ENCODE results near the gene MAP1B.

Gene MAP1B

DNA sequence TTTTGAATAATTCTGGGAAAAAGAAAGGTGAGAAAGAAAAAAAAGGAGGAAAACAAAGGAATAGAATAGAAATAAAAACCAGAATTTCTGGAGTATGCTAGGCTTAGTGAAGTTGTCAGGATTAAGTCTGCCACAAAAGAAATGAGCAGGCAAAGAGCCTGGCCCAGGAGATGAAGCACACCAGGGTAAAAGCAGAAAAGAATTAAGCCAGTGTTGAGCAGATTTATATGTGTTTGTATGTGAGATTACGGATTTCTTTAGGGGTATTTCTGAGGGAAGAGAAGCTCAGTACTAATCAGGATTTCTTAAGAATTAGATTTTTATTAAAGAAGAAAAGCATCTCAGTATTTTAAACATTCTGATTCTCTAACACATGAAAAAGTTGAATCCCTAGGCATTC lies 138.3 kb downstream of the MAP1B start:
- H3K36me3 Mint-ChIP-seq (ENCODE audit: low read depth), result peaks cover 5% of the 10 kb centered on the region
- TF ChIP-seq, protein P1, sequence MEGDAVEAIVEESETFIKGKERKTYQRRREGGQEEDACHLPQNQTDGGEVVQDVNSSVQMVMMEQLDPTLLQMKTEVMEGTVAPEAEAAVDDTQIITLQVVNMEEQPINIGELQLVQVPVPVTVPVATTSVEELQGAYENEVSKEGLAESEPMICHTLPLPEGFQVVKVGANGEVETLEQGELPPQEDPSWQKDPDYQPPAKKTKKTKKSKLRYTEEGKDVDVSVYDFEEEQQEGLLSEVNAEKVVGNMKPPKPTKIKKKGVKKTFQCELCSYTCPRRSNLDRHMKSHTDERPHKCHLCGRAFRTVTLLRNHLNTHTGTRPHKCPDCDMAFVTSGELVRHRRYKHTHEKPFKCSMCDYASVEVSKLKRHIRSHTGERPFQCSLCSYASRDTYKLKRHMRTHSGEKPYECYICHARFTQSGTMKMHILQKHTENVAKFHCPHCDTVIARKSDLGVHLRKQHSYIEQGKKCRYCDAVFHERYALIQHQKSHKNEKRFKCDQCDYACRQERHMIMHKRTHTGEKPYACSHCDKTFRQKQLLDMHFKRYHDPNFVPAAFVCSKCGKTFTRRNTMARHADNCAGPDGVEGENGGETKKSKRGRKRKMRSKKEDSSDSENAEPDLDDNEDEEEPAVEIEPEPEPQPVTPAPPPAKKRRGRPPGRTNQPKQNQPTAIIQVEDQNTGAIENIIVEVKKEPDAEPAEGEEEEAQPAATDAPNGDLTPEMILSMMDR (IDR thresholded peaks at IDR 0.05), result no peak
- H3K27me3 Mint-ChIP-seq (ENCODE audit: low read depth, poor library complexity), result no peaks in the 10 kb centered on the region
- no peaks in the 10 kb centered on the region for H3K9me3 Mint-ChIP-seq
- H3K4me1 Mint-ChIP-seq, result peaks cover 53% of the 10 kb centered on the region
- H3K4me3 Mint-ChIP-seq, result no peak overlapping the region
- peak overlapping the region; percentile 68 for H3K27ac Mint-ChIP-seq
- no peak for DNase-seq

DNA sequence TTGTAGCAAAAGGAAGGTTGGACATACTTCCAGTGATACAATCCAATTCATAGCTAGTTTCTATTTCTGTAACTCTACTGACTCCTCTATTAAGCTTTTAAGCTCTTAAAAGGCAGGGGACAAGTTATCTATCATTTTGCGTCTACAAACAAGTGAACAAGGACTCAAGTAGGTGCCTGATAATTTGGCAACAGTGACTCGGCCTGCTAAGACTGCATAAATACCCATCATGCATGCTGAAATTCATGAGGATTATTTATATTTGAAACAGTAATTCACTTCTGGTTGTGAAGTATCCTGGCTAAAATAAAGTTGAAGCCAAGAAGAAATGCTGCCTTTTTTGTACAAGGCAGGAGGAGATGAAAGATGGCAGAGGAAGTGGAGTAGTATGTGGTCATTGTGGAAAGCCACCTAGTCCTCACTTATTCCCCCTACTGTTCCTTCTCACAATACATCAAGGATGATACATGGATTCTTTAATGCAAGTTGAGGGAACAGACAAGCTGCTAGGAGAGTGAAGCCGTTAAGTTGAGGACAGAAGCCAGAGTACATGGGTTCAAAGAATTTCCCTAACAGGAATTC lies 138.8 kb downstream of the MAP1B start:
- no peak for DNase-seq
- TF ChIP-seq, protein P1 (IDR thresholded peaks at IDR 0.05), result no peak
- no peaks in the 10 kb centered on the region for H3K9me3 Mint-ChIP-seq
- peak overlapping the region; percentile 40 for H3K27ac Mint-ChIP-seq
- peaks cover 53% of the 10 kb centered on the region for H3K4me1 Mint-ChIP-seq
- no peaks in the 10 kb centered on the region for H3K27me3 Mint-ChIP-seq (ENCODE audit: low read depth, poor library complexity)
- H3K36me3 Mint-ChIP-seq (ENCODE audit: low read depth), result peaks cover 5% of the 10 kb centered on the region
- H3K4me3 Mint-ChIP-seq, result no peak overlapping the region

DNA sequence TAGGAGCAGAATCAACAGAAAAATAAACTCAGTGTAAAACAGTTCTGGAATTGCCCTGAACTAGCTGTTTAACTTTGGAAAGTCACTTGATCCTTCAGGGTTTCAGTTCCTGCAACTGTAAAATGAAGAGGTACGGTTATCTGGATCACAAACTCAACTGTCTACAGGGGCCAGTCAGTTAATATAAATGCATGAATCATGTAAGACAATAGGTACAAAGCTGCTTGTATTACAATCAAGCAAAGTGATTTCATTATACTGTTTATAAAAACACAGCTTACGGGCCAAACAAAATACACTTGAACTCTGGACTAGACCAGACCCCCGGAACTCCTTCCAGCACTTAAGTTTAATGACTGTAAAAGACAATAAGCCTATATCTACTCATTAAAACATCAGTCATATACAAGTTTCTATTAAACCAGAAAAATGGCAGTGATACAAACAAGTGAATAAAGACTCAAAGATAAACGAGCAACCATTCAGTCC lies 139.7 kb downstream of the MAP1B start:
- TF ChIP-seq, protein P1 (IDR thresholded peaks at IDR 0.05), result no peak
- H3K27me3 Mint-ChIP-seq (ENCODE audit: low read depth, poor library complexity), result no peaks in the 10 kb centered on the region
- no peak overlapping the region for H3K27ac Mint-ChIP-seq
- no peak overlapping the region for H3K4me3 Mint-ChIP-seq
- no peak for DNase-seq
- H3K4me1 Mint-ChIP-seq, result peaks cover 47% of the 10 kb centered on the region
- no peaks in the 10 kb centered on the region for H3K9me3 Mint-ChIP-seq
- peaks cover 5% of the 10 kb centered on the region for H3K36me3 Mint-ChIP-seq (ENCODE audit: low read depth)

GRCh38 chr5:72248410-72248981 lies 141.2 kb downstream of the MAP1B start:
- H3K4me3 Mint-ChIP-seq, result no peak overlapping the region
- H3K36me3 Mint-ChIP-seq (ENCODE audit: low read depth), result peaks cover 10% of the 10 kb centered on the region
- DNase-seq, result no peak
- TF ChIP-seq, protein P1 (IDR thresholded peaks at IDR 0.05), result no peak
- peaks cover 32% of the 10 kb centered on the region for H3K4me1 Mint-ChIP-seq
- H3K27ac Mint-ChIP-seq, result no peak overlapping the region
- H3K9me3 Mint-ChIP-seq, result no peaks in the 10 kb centered on the region
- H3K27me3 Mint-ChIP-seq (ENCODE audit: low read depth, poor library complexity), result no peaks in the 10 kb centered on the region

DNA sequence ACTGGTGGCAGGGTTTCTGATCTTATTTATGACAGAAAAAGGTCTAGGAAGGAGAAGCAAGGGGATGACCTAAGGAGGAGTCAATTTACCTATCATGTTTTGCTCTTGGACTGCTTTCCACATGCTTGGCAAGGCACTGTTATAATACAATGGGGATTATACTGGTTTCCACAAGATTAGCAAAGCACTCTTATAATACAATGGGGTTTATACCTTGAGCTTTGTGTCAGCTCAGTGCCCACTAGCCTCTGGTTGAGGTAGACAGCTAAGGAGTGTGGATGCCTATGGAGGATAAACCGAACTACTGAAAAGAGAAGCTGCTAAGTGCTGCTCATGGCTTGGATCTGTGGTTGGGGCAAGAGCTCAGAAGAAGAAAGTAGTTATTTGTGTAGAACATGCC lies 144.1 kb downstream of the MAP1B start:
- no peaks in the 10 kb centered on the region for H3K27me3 Mint-ChIP-seq (ENCODE audit: low read depth, poor library complexity)
- TF ChIP-seq, protein P1 (IDR thresholded peaks at IDR 0.05), result no peak
- H3K9me3 Mint-ChIP-seq, result no peaks in the 10 kb centered on the region
- peaks cover 10% of the 10 kb centered on the region for H3K36me3 Mint-ChIP-seq (ENCODE audit: low read depth)
- DNase-seq, result no peak
- H3K4me3 Mint-ChIP-seq, result no peak overlapping the region
- H3K27ac Mint-ChIP-seq, result no peak overlapping the region
- peaks cover 10% of the 10 kb centered on the region for H3K4me1 Mint-ChIP-seq

- TF ChIP-seq, protein P1 (IDR thresholded peaks at IDR 0.05), result no peak
- Mint-ChIP-seq H3K4me3 (no peak overlapping the region), H3K27me3 (ENCODE audit: low read depth, poor library complexity) (no peaks in the 10 kb centered on the region), H3K36me3 (ENCODE audit: low read depth) (peaks cover 10% of the 10 kb centered on the region), H3K9me3 (no peaks in the 10 kb centered on the region), H3K4me1 (peaks cover 4% of the 10 kb centered on the region), H3K27ac (no peak overlapping the region)
- no peak for DNase-seq
These were observed 144.7 kb downstream of the MAP1B start for GRCh38 chr5:72252008-72252407.
